HG02642 (cell line): ENCODE measurements around the gene AKIRIN1.
"Not testable (repeated sequence)": the region's sequence is repeated elsewhere in the genome, so short reads cannot be mapped to it uniquely, and the experiment has no call there.

ENCODE experiments used
- ATAC-seq: cut with Tn5 transposase; IDR thresholded peaks from one replicate; pipeline ENCODE4 v1.9.1; 2021; ENCODE audit warnings: mild to moderate bottlenecking; ENCODE audit not compliant: unreplicated experiment, poor library complexity

AKIRIN1 gene

GRCh38 chr1:38990738-38991637 is at the start of gene AKIRIN1:
Gene AKIRIN1, plus strand, starts transcription at chr1:38991276. Its CDS starts 105 bp downstream, at chr1:38991381.
- peak; percentile 97 for ATAC-seq

GRCh38 chr1:38941527-38942019 is 49.5 kb upstream of the AKIRIN1 start, which contains the start of gene RHBDL2:
Gene RHBDL2, minus strand, starts transcription at chr1:38941830. Its CDS starts 22,618 bp downstream, at chr1:38919212.
- ATAC-seq: no peak

- ATAC-seq: no peak
These were observed 48.2 kb upstream of the AKIRIN1 start for GRCh38 chr1:38942664-38943428.

GRCh38 chr1:38944547-38944946 is 46.5 kb upstream of the AKIRIN1 start:
- ATAC-seq: no peak

GRCh38 chr1:38950553-38950952 is 40.5 kb upstream of the AKIRIN1 start:
- ATAC-seq: no peak

- ATAC-seq: no peak
These were observed 37.6 kb upstream of the AKIRIN1 start for GRCh38 chr1:38953433-38953860.

- no peak for ATAC-seq
These were observed 32.1 kb upstream of the AKIRIN1 start for GRCh38 chr1:38958967-38959366.

- ATAC-seq: no peak
These were observed 29.0 kb upstream of the AKIRIN1 start for GRCh38 chr1:38962113-38962512.

GRCh38 chr1:38962560-38962959 is 28.5 kb upstream of the AKIRIN1 start:
- no peak for ATAC-seq

- ATAC-seq: no peak
These were observed 26.9 kb upstream of the AKIRIN1 start for GRCh38 chr1:38964140-38964548.

GRCh38 chr1:38973145-38973544 is 17.9 kb upstream of the AKIRIN1 start:
- ATAC-seq: not testable (repeated sequence)

GRCh38 chr1:38973659-38974437 is 17.2 kb upstream of the AKIRIN1 start:
- no peak for ATAC-seq

- ATAC-seq: not testable (repeated sequence)
These were observed 13.5 kb upstream of the AKIRIN1 start for GRCh38 chr1:38977399-38978244.

- ATAC-seq: not testable (repeated sequence)
These were observed 12.9 kb upstream of the AKIRIN1 start for GRCh38 chr1:38978245-38978542.

GRCh38 chr1:38979380-38979779 is 11.7 kb upstream of the AKIRIN1 start:
- not testable (repeated sequence) for ATAC-seq

GRCh38 chr1:38989979-38990378 is 1.1 kb upstream of the AKIRIN1 start:
- no peak for ATAC-seq

- no peak for ATAC-seq
These were observed 714 bp upstream of the AKIRIN1 start for GRCh38 chr1:38990386-38990737.

GRCh38 chr1:38991638-38992411 is 749 bp downstream of the AKIRIN1 start:
- peak; percentile 7 for ATAC-seq
